GM13977 (cell line): ENCODE data around the gene FNDC7.
"Not testable (repeated sequence)": the region's sequence is repeated elsewhere in the genome, so short reads cannot be mapped to it uniquely, and the experiment has no call there.

Source experiments
- DNase-seq: peaks from one replicate; pipeline ENCODE4 v3.0.0; 2012; ENCODE audit warnings: low spot score
- CTCF ChIP-seq: IDR thresholded peaks from 2 replicates; pipeline ENCODE4 v1.5.1; 2012; ENCODE audit warnings: mild to moderate bottlenecking, control low read depth; ENCODE audit not compliant: insufficient read depth; ENCODE audit errors: extremely low read depth, missing control alignments
- in situ Hi-C: fragments of 300-500 bp; cut with MboI; formaldehyde crosslinking; loops from one replicate; pipeline ENCODE4 v1.12.0; 2022; ENCODE audit warnings: low sequenced_read_pairs, low pct_unique_long_range_greater_than_20kb, mixed read lengths, inconsistent platforms; ENCODE audit not compliant: unreplicated experiment

FNDC7 gene

GRCh38 chr1:108712606-108713150 is at the start of gene FNDC7:
TSS of gene FNDC7 (plus strand) at chr1:108712908. CDS start at chr1:108712934, 26 bp downstream.
- in situ Hi-C loops, result no loop called here
- TF ChIP-seq CTCF, result no peak
- no peak for DNase-seq

- no peak for TF ChIP-seq CTCF
- DNase-seq, result no peak
- in situ Hi-C loops, result no loop called here
Measured at GRCh38 chr1:108663074-108663473, 49.6 kb upstream of the FNDC7 start.

GRCh38 chr1:108664481-108664880 is 48.2 kb upstream of the FNDC7 start:
- no peak for TF ChIP-seq CTCF
- in situ Hi-C loops, result no loop called here
- no peak for DNase-seq

- in situ Hi-C loops, result no loop called here
- no peak for TF ChIP-seq CTCF
- DNase-seq, result no peak
Measured at GRCh38 chr1:108665067-108665466, 47.6 kb upstream of the FNDC7 start.

- TF ChIP-seq CTCF, result no peak
- in situ Hi-C loops, result no loop called here
- no peak for DNase-seq
Measured at GRCh38 chr1:108665771-108666170, 46.9 kb upstream of the FNDC7 start.

- in situ Hi-C loops, DNase-seq: not testable (repeated sequence)
Measured at GRCh38 chr1:108667422-108667821, 45.3 kb upstream of the FNDC7 start.

GRCh38 chr1:108668777-108669176 is 43.9 kb upstream of the FNDC7 start:
- DNase-seq, result no peak
- no peak for TF ChIP-seq CTCF
- in situ Hi-C loops, result no loop called here
